ENCODE measurements around the gene PIK3AP1. TPM values are rescaled to one million over a fixed set of nuclear protein-coding genes. Genes with fewer than 3 reads are reported as not detected.

PIK3AP1 gene
- total and polyA plus RNA-seq, 2 of the 8 experiments (the other 6 are each of a cell fraction or from before 2014, with no cell fraction given), result 1.9 to 4.5 TPM

DNA sequence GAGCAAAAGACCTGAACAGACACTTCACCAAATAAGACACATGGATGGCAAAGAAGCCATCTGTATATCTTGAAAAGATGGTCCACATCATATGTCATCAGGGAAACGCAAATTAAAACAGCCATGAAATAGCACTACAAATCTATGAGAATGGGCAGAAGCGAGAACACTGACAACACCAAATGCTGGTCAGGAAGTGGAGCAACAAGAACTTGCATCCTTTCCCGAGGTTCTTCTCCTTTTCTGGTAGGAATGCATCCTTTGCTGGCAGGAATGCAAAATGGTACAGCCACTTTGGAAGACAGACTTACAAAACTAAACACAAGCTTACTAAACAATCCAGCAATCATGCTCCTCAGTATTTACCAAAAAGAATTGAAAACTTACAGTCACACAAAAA is 60.0 kb downstream of the PIK3AP1 start:
- Histone ChIP-seq H3K14ac (ENCODE audit: insufficient read length) (no peak overlapping the region), H3K9ac (replicated peaks in 1 of 4; ENCODE audit: extremely low read depth in 1 of 4, low read depth in 3 of 4, low read length in 3 of 4) (no peak overlapping the region), H3K4me2 (ENCODE audit: insufficient read depth in 1 of 2, low read depth in 2 of 2, low read length in 2 of 2) (no peak overlapping the region), H3K27me3 (replicated peaks in 1 of 4; ENCODE audit: control insufficient read depth in 3 of 4, extremely low read depth in 1 of 4, insufficient read depth in 3 of 4, low read length in 3 of 4) (no peaks in the 10 kb centered on the region), H2BK15ac (ENCODE audit: low read length) (no peak overlapping the region), H2BK5ac (ENCODE audit: low read depth, low read length) (no peak overlapping the region), H3K56ac (replicated peaks; ENCODE audit: insufficient read length, low read depth, low read length) (no peak overlapping the region), H3K4ac (replicated peaks; ENCODE audit: insufficient read length, low read depth, low read length) (no peak overlapping the region), H2AK5ac (ENCODE audit: low read depth, low read length) (no peak overlapping the region), H3K18ac (ENCODE audit: extremely low read depth, low read length) (no peak overlapping the region), H2BK12ac (ENCODE audit: low read depth, low read length) (no peak overlapping the region), H4K20me1 (replicated peaks in 1 of 2; ENCODE audit: control insufficient read depth in 1 of 2, insufficient read depth in 2 of 2, low read length in 2 of 2) (no peaks in the 10 kb centered on the region), H3K4me1 (replicated peaks in 1 of 4; ENCODE audit: control insufficient read depth in 3 of 4, insufficient read depth in 4 of 4, low read length in 3 of 4) (peaks cover 0 to 3% (median 1%) of the 10 kb centered on the region in 4 experiments; a peak in 3 of 7 replicates), H4K91ac (replicated peaks; ENCODE audit: insufficient read length, low read length) (no peak overlapping the region), H3K79me1 (ENCODE audit: low read depth, low read length) (no peaks in the 10 kb centered on the region), H3K9me3 (ENCODE audit: insufficient read depth in 2 of 2, low read depth in 1 of 2, low read length in 1 of 2) (peaks cover 0 to 3% of the 10 kb centered on the region in 2 experiments; a peak in 1 of 4 replicates), H4K8ac (ENCODE audit: extremely low read depth, insufficient read depth, low read length) (no peak overlapping the region), H3K23ac (ENCODE audit: insufficient read length) (no peak overlapping the region), H3K23me2 (ENCODE audit: low read depth, low read length) (no peaks in the 10 kb centered on the region), H3K4me3 (ENCODE audit: extremely low read depth in 1 of 4, insufficient read depth in 2 of 4, low read depth in 3 of 4, low read length in 4 of 4) (no peak overlapping the region), H3K79me2 (ENCODE audit: control insufficient read depth in 1 of 2, insufficient read depth in 2 of 2, low read length in 2 of 2) (no peaks in the 10 kb centered on the region), H2BK20ac (ENCODE audit: low read length) (no peak overlapping the region), H3K36me3 (ENCODE audit: control insufficient read depth in 2 of 4, insufficient read depth in 4 of 4, low read length in 3 of 4) (no peaks in the 10 kb centered on the region), H4K5ac (ENCODE audit: insufficient read length, low read depth, low read length) (no peak overlapping the region), H2AFZ (ENCODE audit: low read length) (no peak overlapping the region), H3K27ac (ENCODE audit: low read depth, low read length) (no peak overlapping the region), H2BK120ac (replicated peaks; ENCODE audit: low read depth, low read length) (no peak overlapping the region)
- POLR2A ChIA-PET (ENCODE audit: partially characterized antibody), result no interaction called here
- CTCF ChIA-PET (ENCODE audit: partially characterized antibody), result no interaction called here
- WGBS, 2 experiments (ENCODE audit: extremely low coverage in 1 of 2, insufficient coverage in 1 of 2, insufficient read length in 1 of 2, insufficient replicate concordance in 2 of 2, low coverage in 1 of 2, low lambda C conversion rate in 2 of 2, missing lambda C conversion rate in 1 of 2), result 87% methylated on average over 3 of the region's 3 CpGs; no CpG with 5 or more reads in 1 of the 2 experiments
- FAIRE-seq, result no peak
- DNase-seq (ENCODE audit: low read depth in 1 of 2, low spot score in 2 of 2), result no peak
- TF ChIP-seq TAF1 (IDR thresholded peaks at IDR 0.05; ENCODE audit: low read depth, low read length), result no peak
- no peak for TF ChIP-seq SRF (IDR thresholded peaks at IDR 0.05; ENCODE audit: low read depth, low read length)
- TF ChIP-seq KDM5A (IDR thresholded peaks at IDR 0.05; ENCODE audit: low read length), result no peak
- TF ChIP-seq, protein P1, sequence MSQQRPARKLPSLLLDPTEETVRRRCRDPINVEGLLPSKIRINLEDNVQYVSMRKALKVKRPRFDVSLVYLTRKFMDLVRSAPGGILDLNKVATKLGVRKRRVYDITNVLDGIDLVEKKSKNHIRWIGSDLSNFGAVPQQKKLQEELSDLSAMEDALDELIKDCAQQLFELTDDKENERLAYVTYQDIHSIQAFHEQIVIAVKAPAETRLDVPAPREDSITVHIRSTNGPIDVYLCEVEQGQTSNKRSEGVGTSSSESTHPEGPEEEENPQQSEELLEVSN (IDR thresholded peaks at IDR 0.05), result no peak
- TF ChIP-seq, protein P2, sequence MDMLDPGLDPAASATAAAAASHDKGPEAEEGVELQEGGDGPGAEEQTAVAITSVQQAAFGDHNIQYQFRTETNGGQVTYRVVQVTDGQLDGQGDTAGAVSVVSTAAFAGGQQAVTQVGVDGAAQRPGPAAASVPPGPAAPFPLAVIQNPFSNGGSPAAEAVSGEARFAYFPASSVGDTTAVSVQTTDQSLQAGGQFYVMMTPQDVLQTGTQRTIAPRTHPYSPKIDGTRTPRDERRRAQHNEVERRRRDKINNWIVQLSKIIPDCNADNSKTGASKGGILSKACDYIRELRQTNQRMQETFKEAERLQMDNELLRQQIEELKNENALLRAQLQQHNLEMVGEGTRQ (IDR thresholded peaks at IDR 0.05; ENCODE audit: low read length), result no peak

All from H1 (cell line).